Measurements from ENCODE around the gene HIVEP3. TPM values are rescaled to one million over a fixed set of nuclear protein-coding genes. Genes with fewer than 3 reads are reported as not detected.

HIVEP3 gene
- total RNA-seq, 1 experiment from 2014 or later, result 1.4 TPM

- no peak overlapping the region for H4K5ac ChIP-seq (ENCODE audit: insufficient read length, low read depth, low read length)
- no peak overlapping the region for H3K4ac ChIP-seq (ENCODE audit: low read depth, low read length)
- no peak overlapping the region for H2AK5ac ChIP-seq (ENCODE audit: insufficient read length, low read length)
- TF ChIP-seq CTCF (conservative IDR thresholded peaks at IDR 0.05), result no peak
- no peaks in the 10 kb centered on the region for H3K9me3 ChIP-seq (ENCODE audit: control insufficient read depth, low read depth, low read length)
- H3K27me3 ChIP-seq (ENCODE audit: insufficient read depth, low read length), result no peaks in the 10 kb centered on the region
- no peak overlapping the region for H2BK12ac ChIP-seq (ENCODE audit: insufficient read length, low read depth, low read length)
- no CpG with 5 or more reads among the region's 9 CpGs for WGBS (ENCODE audit: extremely low coverage, insufficient read length, low lambda C conversion rate)
- H3K56ac ChIP-seq (ENCODE audit: insufficient read length, low read depth, low read length), result no peak overlapping the region
- H3K9ac ChIP-seq (ENCODE audit: extremely low read depth, insufficient read length, low read length), result no peak overlapping the region
- H2AFZ ChIP-seq (ENCODE audit: low read length), result no peak overlapping the region
- no peak overlapping the region; a peak in 1 of 7 replicates for H3K27ac Mint-ChIP-seq
- no peaks in the 10 kb centered on the region for H4K20me1 ChIP-seq (ENCODE audit: control insufficient read depth, insufficient read depth, insufficient read length)
- no peak for DNase-seq
- H2BK5ac ChIP-seq (ENCODE audit: insufficient read length, low read length), result no peak overlapping the region
- peaks cover 13 to 14% of the 10 kb centered on the region in 2 experiments for H3K4me1 Mint-ChIP-seq
- no peak overlapping the region for H3K4me2 ChIP-seq (ENCODE audit: insufficient read depth, insufficient read length, low read length)
- no peak overlapping the region for H4K8ac ChIP-seq (replicated peaks; ENCODE audit: insufficient read length, low read depth, low read length)
- H3K27ac ChIP-seq (ENCODE audit: insufficient read length, low read depth, low read length), result no peak overlapping the region
- H4K91ac ChIP-seq (ENCODE audit: insufficient read length, low read depth, low read length), result no peak overlapping the region
- no peak overlapping the region for H3K23ac ChIP-seq (ENCODE audit: insufficient read length, low read depth, low read length)
- no peaks in the 10 kb centered on the region; a peak in 1 of 5 replicates for H3K9me3 Mint-ChIP-seq
- no peak overlapping the region for H3K4me3 Mint-ChIP-seq
- no peaks in the 10 kb centered on the region for H3K79me2 ChIP-seq (ENCODE audit: insufficient read depth, low read length)
- no peaks in the 10 kb centered on the region; the same call in 1 of the 2 replicates for H3K27me3 Mint-ChIP-seq (ENCODE audit: low read depth)
- no peak overlapping the region for H2BK15ac ChIP-seq (ENCODE audit: low read depth, low read length)
- H3T11ph ChIP-seq (ENCODE audit: low read length), result no peak overlapping the region
- H3K36me3 Mint-ChIP-seq (ENCODE audit: insufficient read depth in 1 of 3, low read depth in 3 of 3), result no peaks in the 10 kb centered on the region; a peak in 1 of 7 replicates
- no peak overlapping the region for H3K18ac ChIP-seq (ENCODE audit: insufficient read length, low read depth, low read length)
- H2BK20ac ChIP-seq (ENCODE audit: low read depth, low read length, poor library complexity, severe bottlenecking), result no peak overlapping the region
- H2BK120ac ChIP-seq (ENCODE audit: low read depth, low read length, poor library complexity, severe bottlenecking), result no peak overlapping the region
- no peaks in the 10 kb centered on the region for H3K79me1 ChIP-seq (ENCODE audit: insufficient read depth, low read depth, low read length, poor library complexity, severe bottlenecking)
- H3K4me1 ChIP-seq (ENCODE audit: insufficient read depth, low read length), result no peaks in the 10 kb centered on the region
- H3K23me2 ChIP-seq (ENCODE audit: insufficient read length, low read depth, low read length, poor library complexity, severe bottlenecking), result no peaks in the 10 kb centered on the region
- H3K14ac ChIP-seq (ENCODE audit: insufficient read depth, low read length), result no peak overlapping the region; the same call in 1 of the 2 replicates
These were observed 104.7 kb downstream of the HIVEP3 start for GRCh38 chr1:41813755-41814745.

All from H9 (cell line).